GM18520 (cell line): ENCODE measurements around the gene BCKDHB.
"Not testable (repeated sequence)": the region's sequence is repeated elsewhere in the genome, so short reads cannot be mapped to it uniquely, and the experiment has no call there.

Experiments used
- ATAC-seq: cut with Tn5 transposase; IDR thresholded peaks from one replicate; pipeline ENCODE4 v1.9.1; 2021; ENCODE audit not compliant: unreplicated experiment

The BCKDHB gene

GRCh38 chr6:80106418-80107235 lies at the start of gene BCKDHB:
Gene BCKDHB, plus strand, starts transcription at chr6:80106671. Its CDS starts 23 bp downstream, at chr6:80106694.
- ATAC-seq: peak; percentile 97

GRCh38 chr6:80060774-80061173 lies 45.7 kb upstream of the BCKDHB start:
- no peak for ATAC-seq

- ATAC-seq: not testable (repeated sequence)
Observed at GRCh38 chr6:80068146-80068545, 38.3 kb upstream of the BCKDHB start.

GRCh38 chr6:80070431-80070830 lies 36.0 kb upstream of the BCKDHB start:
- not testable (repeated sequence) for ATAC-seq

- no peak for ATAC-seq
Observed at GRCh38 chr6:80077067-80077466, 29.4 kb upstream of the BCKDHB start.

- ATAC-seq: no peak
Observed at GRCh38 chr6:80088637-80089036, 17.8 kb upstream of the BCKDHB start.

- no peak for ATAC-seq
Observed at GRCh38 chr6:80091506-80091905, 15.0 kb upstream of the BCKDHB start.

GRCh38 chr6:80094017-80094416 lies 12.5 kb upstream of the BCKDHB start:
- no peak for ATAC-seq

- no peak for ATAC-seq
Observed at GRCh38 chr6:80095600-80095999, 10.9 kb upstream of the BCKDHB start.

- ATAC-seq: no peak
Observed at GRCh38 chr6:80098392-80098791, 8.1 kb upstream of the BCKDHB start.

GRCh38 chr6:80104520-80104919 lies 2.0 kb upstream of the BCKDHB start:
- ATAC-seq: no peak

- ATAC-seq: peak; percentile 14
Observed at GRCh38 chr6:80105972-80106417, 476 bp upstream of the BCKDHB start.

- not testable (repeated sequence) for ATAC-seq
Observed at GRCh38 chr6:80122576-80122975, 16.1 kb downstream of the BCKDHB start.

- ATAC-seq: no peak
Observed at GRCh38 chr6:80126657-80127345, 20.3 kb downstream of the BCKDHB start.

- no peak for ATAC-seq
Observed at GRCh38 chr6:80129485-80129884, 23.0 kb downstream of the BCKDHB start.

- ATAC-seq: no peak
Observed at GRCh38 chr6:80133020-80133419, 26.5 kb downstream of the BCKDHB start.

GRCh38 chr6:80134065-80134464 lies 27.6 kb downstream of the BCKDHB start:
- ATAC-seq: no peak

- ATAC-seq: no peak
Observed at GRCh38 chr6:80142586-80142985, 36.1 kb downstream of the BCKDHB start.

- ATAC-seq: no peak
Observed at GRCh38 chr6:80143419-80143937, 37.0 kb downstream of the BCKDHB start.

- ATAC-seq: no peak
Observed at GRCh38 chr6:80144753-80145315, 38.4 kb downstream of the BCKDHB start.

GRCh38 chr6:80145509-80145908 lies 39.0 kb downstream of the BCKDHB start:
- ATAC-seq: peak; percentile 76

- no peak for ATAC-seq
Observed at GRCh38 chr6:80145921-80146320, 39.5 kb downstream of the BCKDHB start.
